HG03196 (cell line): Measurements from ENCODE around the gene ERC2.

Experiments used
- ATAC-seq: cut with Tn5 transposase; IDR thresholded peaks from one replicate; pipeline ENCODE4 v1.9.1; 2021; ENCODE audit not compliant: unreplicated experiment

The ERC2 gene

GRCh38 chr3:55576621-55577388 is 891.5 kb downstream of the ERC2 start:
- no peak for ATAC-seq

- ATAC-seq = no peak
Observed at GRCh38 chr3:55574671-55575070, 893.6 kb downstream of the ERC2 start.

DNA sequence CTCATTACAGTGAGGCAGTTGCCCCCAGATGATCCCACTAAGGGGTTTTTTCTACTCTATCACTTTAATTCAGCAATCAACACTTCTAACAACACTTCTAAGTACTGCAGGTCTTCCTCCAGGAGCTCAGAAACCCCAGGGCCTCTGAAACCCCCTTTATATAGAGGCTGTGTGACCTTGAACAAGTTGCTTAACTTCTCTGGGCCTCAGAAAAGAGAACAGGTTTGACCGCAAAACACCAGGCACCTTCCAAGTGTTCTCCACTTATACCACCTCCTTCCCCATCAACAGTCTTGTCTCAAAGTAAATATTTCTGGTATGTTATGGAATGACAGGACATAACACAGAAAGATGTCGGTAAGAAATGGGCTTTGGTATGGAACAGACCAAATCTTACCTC is 895.5 kb downstream of the ERC2 start:
- no peak for ATAC-seq

DNA sequence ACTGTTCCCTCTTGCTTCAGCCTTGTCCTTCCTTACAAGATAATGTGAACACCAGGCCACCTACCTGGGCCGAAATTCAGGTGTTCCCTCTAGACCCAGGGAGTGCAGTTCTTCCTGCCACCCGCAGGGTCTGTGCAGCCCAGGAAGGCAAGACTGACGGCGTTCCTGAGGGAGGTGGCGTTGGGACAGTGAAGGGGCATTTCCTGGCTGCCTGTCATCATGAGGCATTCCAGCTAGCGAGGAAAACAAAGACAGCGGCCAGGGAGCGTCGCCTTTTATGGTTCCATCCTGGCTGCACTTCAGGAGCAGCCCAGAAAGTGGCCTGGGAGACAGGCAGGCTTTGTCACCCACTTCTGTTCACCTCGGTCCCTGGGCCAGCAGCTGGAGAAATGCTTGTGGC is 896.4 kb downstream of the ERC2 start:
- ATAC-seq = no peak

DNA sequence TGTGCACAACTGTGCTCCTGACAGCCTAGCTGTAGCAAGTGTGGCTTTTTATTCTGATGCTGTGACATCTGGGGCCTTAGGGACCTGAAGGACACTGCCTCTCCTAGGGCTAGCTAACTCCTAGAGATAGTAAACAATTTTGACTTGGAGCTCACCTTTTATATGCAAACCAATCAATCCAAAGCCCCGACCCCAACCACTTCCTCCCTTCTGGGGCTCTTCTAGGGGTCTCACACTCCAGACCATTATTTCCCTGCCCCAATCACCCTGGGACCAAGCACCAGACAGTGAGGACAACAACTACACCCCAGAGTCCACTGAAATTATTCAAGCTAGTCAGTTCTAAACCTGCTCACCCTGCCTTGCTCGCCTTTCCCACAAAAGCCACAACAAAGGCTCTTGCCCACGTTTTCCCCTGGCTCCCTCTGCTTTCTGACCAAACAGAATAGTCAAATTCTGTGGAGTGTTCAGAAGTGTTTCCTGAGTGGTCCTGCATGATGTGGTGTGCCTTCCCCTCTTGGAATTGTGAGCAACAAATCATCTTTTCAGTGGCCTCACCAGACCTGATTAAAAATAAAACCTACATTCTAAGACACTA is 897.0 kb downstream of the ERC2 start:
- no peak for ATAC-seq

DNA sequence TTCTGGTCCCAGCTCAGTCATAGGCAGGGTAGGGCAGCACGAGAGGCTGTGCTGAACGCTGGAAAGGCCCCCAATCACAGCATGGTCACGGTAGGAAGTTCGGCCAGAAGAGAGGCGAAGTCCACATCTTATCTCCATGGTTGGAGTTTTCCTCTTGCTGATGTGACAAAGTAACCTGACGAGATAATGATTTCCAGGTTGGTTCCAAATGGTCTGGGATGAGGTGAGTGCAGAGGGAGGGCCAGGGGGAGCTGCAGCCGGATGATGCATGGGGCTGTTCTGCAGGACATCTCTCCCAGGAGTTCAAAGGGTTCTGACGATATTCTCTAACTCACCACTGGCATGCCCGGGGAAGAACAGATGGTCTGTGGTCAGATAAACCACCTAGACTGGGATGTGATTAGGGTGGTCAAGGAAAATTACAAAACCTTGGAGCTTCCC is 898.0 kb downstream of the ERC2 start:
- ATAC-seq = no peak

DNA sequence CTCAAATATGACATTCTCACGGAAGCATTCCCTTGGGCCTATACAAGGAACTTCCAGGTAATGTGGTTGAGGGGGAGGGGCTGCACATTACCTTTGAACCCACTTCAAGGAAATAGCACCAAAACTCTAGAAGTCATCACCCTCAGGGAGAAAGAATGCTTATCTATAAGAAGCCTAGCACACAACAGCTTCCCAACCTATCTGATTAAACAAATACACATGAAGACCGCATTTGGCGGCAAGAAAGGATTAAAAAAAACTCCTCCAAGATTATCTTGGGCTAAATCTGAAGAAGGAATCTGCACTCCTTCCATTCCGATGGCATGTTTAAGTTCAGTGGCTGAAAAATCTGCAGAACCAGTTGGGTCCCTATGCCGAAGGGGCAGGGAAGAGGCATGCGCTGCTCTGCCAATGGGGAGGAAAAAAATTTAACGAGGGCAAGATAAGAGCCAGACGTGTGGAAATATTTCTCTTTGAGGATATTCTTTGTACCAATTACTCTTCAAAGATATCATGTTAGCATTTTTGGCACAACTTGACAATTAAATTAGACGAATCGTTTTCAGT is 899.2 kb downstream of the ERC2 start:
- ATAC-seq = no peak

- ATAC-seq = no peak
Observed at GRCh38 chr3:55567615-55568014, 900.7 kb downstream of the ERC2 start.

DNA sequence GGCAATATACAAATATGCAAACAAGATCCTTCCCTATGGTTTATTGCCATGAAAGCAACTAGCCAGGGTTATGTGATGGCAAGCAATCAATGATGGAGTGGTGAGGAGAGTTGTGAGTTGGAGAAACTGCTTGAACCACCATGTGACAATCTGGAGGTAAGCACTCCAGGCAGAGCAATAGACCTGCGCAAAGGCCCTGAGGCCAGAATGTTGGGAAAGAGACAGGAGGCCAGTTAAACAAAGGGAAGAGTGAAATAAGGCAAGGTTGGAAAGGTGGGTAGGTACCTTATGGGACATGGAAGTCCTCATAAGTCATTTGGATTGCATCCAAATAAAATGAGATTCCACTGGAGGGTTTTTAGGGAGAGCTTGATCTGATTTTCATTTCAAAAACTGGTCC is 901.1 kb downstream of the ERC2 start:
- no peak for ATAC-seq

GRCh38 chr3:55565521-55565920 is 902.7 kb downstream of the ERC2 start:
- no peak for ATAC-seq

DNA sequence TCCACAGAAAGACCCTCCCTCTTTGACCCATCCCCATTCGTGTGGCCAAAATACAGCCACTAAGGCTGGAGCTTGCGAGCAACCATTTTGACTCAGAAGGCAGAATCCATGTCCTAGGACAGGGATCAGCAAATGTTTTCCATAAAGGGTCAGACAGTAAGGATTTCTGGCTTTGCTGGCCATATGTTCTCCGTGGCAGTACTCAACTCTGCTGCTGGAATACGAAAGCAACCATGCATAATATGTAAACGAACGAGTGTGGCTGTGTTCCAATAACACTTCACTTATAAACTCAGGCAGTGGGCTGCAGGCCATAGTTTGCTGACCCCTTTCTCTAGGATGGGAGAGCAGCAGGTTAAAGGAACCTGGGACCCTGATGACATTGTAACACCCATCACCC is 903.5 kb downstream of the ERC2 start:
- no peak for ATAC-seq

- no peak for ATAC-seq
Observed at GRCh38 chr3:55562700-55563099, 905.6 kb downstream of the ERC2 start.

GRCh38 chr3:55559500-55560423 is 908.5 kb downstream of the ERC2 start:
- ATAC-seq = no peak

DNA sequence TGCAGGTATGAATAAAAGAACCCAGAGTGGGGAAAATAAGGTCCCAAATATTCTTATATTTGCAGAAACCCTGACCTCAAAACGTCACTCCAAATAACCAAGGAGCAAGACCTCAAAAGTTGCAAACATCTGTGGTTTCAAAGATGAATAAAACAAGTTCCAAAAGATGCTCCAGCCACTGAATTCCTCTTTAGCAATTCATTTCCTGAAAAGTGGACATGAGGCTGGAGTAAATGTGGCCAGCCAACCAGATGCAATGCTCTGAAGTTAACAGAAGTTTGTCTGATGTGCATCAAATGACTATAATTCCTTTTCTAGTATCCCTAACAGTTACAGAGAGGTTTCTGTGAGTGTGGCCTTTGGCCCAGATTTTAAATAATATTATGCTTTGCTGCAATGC is 910.0 kb downstream of the ERC2 start:
- no peak for ATAC-seq

DNA sequence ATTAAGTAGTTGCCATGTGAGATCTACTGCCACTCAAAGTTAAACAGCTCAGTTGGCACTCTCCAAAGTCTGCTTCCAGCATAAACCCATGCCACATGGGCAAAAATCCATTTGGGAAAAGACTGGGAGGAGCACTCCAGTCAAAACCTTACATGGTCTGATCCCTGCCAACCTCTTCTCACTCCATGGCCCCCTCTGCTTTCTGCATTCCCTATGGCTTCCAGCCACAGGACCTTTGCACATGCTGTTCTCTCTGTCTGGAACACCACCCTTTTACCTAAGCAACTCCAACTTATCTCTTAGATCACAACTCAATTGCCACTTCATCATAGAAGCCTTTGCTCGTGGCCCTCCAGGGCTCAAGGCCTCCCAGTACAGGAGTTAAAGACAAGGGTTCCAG is 910.7 kb downstream of the ERC2 start:
- no peak for ATAC-seq

GRCh38 chr3:55556619-55557537 is 911.4 kb downstream of the ERC2 start:
- ATAC-seq = no peak

- no peak for ATAC-seq
Observed at GRCh38 chr3:55555873-55556618, 912.2 kb downstream of the ERC2 start.

DNA sequence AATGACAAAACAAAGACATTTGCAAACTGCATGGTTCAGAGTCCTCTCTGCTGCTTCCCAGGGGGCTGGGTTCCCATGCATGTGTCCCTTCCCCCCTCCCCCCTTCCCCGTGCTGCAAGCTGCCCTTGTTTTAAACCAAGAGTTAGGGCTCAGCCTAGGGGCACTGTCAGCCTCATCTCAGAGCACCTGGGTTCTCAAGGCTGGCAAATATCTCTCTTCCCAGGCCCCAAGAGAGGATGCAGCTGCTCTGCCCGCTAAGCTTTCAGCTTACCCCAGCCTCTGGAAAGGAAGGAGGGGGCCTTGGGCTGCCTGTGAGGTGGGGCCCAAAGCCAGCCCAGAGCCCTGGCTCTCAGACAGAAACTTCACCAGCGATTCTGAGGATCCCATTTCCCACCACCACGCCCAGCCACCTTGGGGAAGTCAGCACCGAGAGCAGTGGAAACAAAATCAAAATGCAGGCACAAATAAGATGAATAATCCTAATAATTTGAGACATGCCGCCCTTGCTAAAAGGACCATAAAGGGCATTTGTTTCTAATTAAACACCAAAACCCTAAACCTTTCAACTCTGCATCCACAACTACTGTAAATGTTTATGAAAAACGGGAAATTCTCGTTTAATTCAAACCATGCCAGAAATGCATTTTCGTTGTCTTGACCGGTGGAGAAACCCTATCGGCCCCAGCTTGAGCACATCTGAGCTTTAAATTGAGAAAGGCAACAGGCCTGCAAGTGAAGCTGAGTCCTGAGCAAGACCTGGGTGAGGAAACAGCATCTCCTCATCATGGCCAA is 913.4 kb downstream of the ERC2 start:
- ATAC-seq = no peak

- ATAC-seq = no peak
Observed at GRCh38 chr3:55551644-55552043, 916.6 kb downstream of the ERC2 start.
